ENCODE measurements around the gene SUMO3. TPM values are rescaled to one million over a fixed set of nuclear protein-coding genes. Genes with fewer than 3 reads are reported as not detected.

The SUMO3 gene
- total RNA-seq, 2 donors from 2014 or later: 59.7 to 74.1 TPM

DNA sequence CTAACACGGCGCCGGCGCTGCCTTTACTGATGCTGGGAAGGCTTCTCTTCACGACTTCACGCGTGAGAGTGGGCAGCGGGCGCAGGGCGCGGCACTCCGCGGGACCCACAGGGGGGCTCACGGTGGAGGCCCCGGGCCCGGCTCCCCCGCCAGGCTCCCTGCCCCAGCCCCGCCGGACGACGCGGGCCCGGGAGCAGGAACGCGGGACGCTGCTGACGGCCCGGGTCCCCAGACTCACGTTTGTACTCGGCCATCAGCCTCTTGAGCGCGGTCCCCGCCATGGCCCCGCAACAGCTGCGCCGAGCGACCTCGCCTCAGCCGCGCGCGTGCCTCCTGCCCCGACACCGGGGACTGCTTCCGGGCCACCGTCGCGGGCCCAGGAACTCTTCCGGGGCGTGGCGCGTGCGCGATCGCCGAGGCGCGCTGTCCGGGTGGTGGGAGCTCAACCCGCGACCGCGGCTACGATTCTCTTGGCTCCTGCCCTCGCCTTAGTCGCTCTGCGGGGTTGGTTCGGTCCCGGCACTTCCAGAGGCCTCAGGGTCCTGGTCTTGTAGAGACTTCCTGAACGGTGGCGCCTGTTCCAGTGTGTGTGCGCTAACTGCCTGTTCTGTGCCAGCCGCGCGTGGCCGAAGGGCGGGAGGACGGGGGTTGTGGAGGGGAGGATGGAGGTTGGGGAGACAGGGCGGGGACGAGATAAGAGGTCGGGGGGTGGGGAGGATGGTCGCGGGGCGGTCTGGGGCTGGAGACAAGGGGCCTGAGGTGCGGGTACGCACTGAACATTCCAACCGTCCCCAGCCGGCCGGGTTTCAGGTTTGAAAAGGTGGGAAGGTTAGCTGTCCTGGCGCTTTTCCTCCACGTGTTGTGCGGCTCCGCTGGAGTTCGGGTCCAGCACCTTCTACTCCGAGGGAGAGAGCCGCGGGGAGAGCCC is 16.1 kb downstream of the SUMO3 start, which contains the start of gene UBE2G2:
TSS of gene UBE2G2 (minus strand) at position 353 of the 928 bp plus-strand sequence. CDS start at position 281, 72 bp downstream.
- Histone ChIP-seq H3K27ac (peak within 1 kb of the TSS; percentile 72 to 77), H3K27me3 (no peaks in the 10 kb centered on the region), H3K4me3 (peak within 1 kb of the TSS; percentile 71 to 85), H3K36me3 (peaks cover 24% of the 10 kb centered on the region), H3K9me3 (no peaks in the 10 kb centered on the region), H3K4me1 (peaks cover 0 to 30% of the 10 kb centered on the region in 2 donors)
- DNase-seq (ENCODE audit: low spot score): peak; percentile 73
- peak in 1 of 2 donors; percentile 15 for TF ChIP-seq CTCF (IDR thresholded peaks at IDR 0.05)

- Histone ChIP-seq H3K4me3 (peak overlapping the region; percentile 71 to 85), H3K27me3 (no peaks in the 10 kb centered on the region), H3K27ac (peak overlapping the region; percentile 72 to 77), H3K9me3 (no peaks in the 10 kb centered on the region), H3K36me3 (peaks cover 24% of the 10 kb centered on the region), H3K4me1 (peaks cover 0 to 30% of the 10 kb centered on the region in 2 donors)
- no peak for TF ChIP-seq CTCF (IDR thresholded peaks at IDR 0.05)
- DNase-seq (ENCODE audit: low spot score): no peak
Measured at GRCh38 chr21:44800971-44801467, 16.8 kb downstream of the SUMO3 start.

DNA sequence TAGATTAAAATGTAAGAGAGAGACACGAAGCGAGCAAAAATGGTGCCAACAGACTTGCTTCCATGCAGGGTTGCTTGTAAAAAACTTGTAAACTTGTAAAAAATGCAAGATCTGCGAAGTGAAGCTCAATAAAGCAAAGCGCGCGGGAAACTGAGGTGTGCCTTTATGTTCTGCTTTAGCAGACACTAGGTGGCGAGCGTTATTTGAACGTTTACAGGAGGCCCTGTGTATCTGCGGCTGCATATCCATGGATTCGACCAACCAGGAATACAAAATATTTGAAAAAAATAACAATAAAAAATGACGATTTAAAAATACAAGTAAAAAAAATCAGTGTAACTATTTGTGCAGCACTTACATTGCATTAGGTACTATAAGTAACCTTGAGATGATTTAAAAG is 17.8 kb downstream of the SUMO3 start:
- Histone ChIP-seq H3K4me1 (peaks cover 0 to 33% of the 10 kb centered on the region in 2 donors), H3K27ac (no peak overlapping the region), H3K27me3 (no peaks in the 10 kb centered on the region), H3K36me3 (peaks cover 16% of the 10 kb centered on the region), H3K4me3 (peak overlapping the region in 1 of 2 donors; percentile 85), H3K9me3 (no peaks in the 10 kb centered on the region)
- no peak for DNase-seq (ENCODE audit: low spot score)
- TF ChIP-seq CTCF (IDR thresholded peaks at IDR 0.05): peak in 1 of 2 donors; percentile 51

- peaks cover 11% of the 10 kb centered on the region for H3K36me3 ChIP-seq
- no peak overlapping the region for H3K27ac ChIP-seq
- no peak for DNase-seq (ENCODE audit: low spot score)
- TF ChIP-seq CTCF (IDR thresholded peaks at IDR 0.05): no peak
- H3K9me3 ChIP-seq: no peaks in the 10 kb centered on the region
- no peak overlapping the region for H3K4me3 ChIP-seq
- H3K4me1 ChIP-seq: peaks cover 0 to 33% of the 10 kb centered on the region in 2 donors
- H3K27me3 ChIP-seq: no peaks in the 10 kb centered on the region
Measured at GRCh38 chr21:44799646-44800045, 18.2 kb downstream of the SUMO3 start.

- no peaks in the 10 kb centered on the region for H3K9me3 ChIP-seq
- H3K4me1 ChIP-seq: peaks cover 0 to 37% of the 10 kb centered on the region in 2 donors
- peaks cover 9% of the 10 kb centered on the region for H3K36me3 ChIP-seq
- no peak for DNase-seq (ENCODE audit: low spot score)
- H3K4me3 ChIP-seq: no peak overlapping the region
- no peak for TF ChIP-seq CTCF (IDR thresholded peaks at IDR 0.05)
- H3K27me3 ChIP-seq: no peaks in the 10 kb centered on the region
- no peak overlapping the region for H3K27ac ChIP-seq
Measured at GRCh38 chr21:44797775-44798174, 20.1 kb downstream of the SUMO3 start.
